ENCODE measurements around the gene POLR1A.

- TF ChIP-seq CTCF (IDR thresholded peaks at IDR 0.05) (no peak), POLR2A (IDR thresholded peaks at IDR 0.05) (no peak), EP300 (IDR thresholded peaks at IDR 0.05) (no peak)
Observed at GRCh38 chr2:86140969-86141392, 35.3 kb upstream of the POLR1A start.

Measured in tibial nerve (tissue), 4 donors.